ENCODE data around the gene PSMG4. TPM values are rescaled to one million over a fixed set of nuclear protein-coding genes. Genes with fewer than 3 reads are reported as not detected.

PSMG4 gene
- total and polyA plus RNA-seq, 9 of the 15 experiments (the other 6 are each of a cell fraction or from before 2014, with no cell fraction given), result 12.9 to 185 (median 52.0) TPM

GRCh38 chr6:3232017-3232945 is 26.5 kb upstream of the PSMG4 start:
- Histone ChIP-seq H3K27ac (ENCODE audit: extremely low read depth, low read depth, low read length) (no peak overlapping the region), H3K4me2 (ENCODE audit: insufficient read depth, low read length) (no peak overlapping the region), H3K9me3 (replicated peaks; ENCODE audit: control insufficient read depth, insufficient read depth, low read depth, low read length) (no peaks in the 10 kb centered on the region), H3K4me3 (no peak overlapping the region), H3K27me3 (ENCODE audit: control insufficient read depth in 2 of 2, insufficient read depth in 2 of 2, low read length in 2 of 2) (peaks cover 29 to 42% of the 10 kb centered on the region in 2 experiments; a peak in 4 of 5 replicates), H3K4me1 (replicated peaks in 1 of 2; ENCODE audit: control insufficient read depth in 2 of 2, insufficient read depth in 2 of 2, low read length in 2 of 2) (peaks cover 29 to 41% of the 10 kb centered on the region in 2 experiments), H3K9me1 (ENCODE audit: control insufficient read depth, insufficient read depth, low read length) (no peaks in the 10 kb centered on the region), H4K20me1 (replicated peaks; ENCODE audit: control insufficient read depth, insufficient read depth, low read length) (no peaks in the 10 kb centered on the region), H3K79me2 (ENCODE audit: control insufficient read depth, insufficient read depth, low read length) (no peaks in the 10 kb centered on the region), H3K9ac (ENCODE audit: insufficient read depth in 1 of 2, low read depth in 2 of 2, low read length in 2 of 2) (no peak overlapping the region), H3K36me3 (ENCODE audit: control insufficient read depth, insufficient read depth, low read length) (no peaks in the 10 kb centered on the region), H2AFZ (ENCODE audit: low read depth, low read length) (no peak overlapping the region; the same call in 1 of the 2 replicates)
- DNase-seq (ENCODE audit: extremely low read depth in 1 of 4, low spot score in 3 of 4) (no peak), ATAC-seq (no peak), FAIRE-seq (no peak)
- ChIA-PET POLR2A (interaction anchor here (0.7 kb wide), 1 partner anchor 112 kb away, joined by 3 read pairs; no protein-coding TSS in a partner anchor), CTCF (ENCODE audit: low intra/inter-chr PET ratio) (no interaction called here)
- intact Hi-C loops (cut with micrococcal nuclease), result no loop called here
- 31% methylated on average over 23 of the region's 23 CpGs for whole genome bisulfite sequencing (ENCODE audit: insufficient coverage, low coverage, missing lambda C conversion rate)
- no TSS peak for BruUV-seq (replicated peaks)
- in situ Hi-C loops (cut with MboI), result no loop called here
- no peak for TF ChIP-seq PHB2 (IDR thresholded peaks at IDR 0.05; ENCODE audit: low read depth)
- no peak for TF ChIP-seq PURB (CRISPR knock-in tag; IDR thresholded peaks at IDR 0.05; ENCODE audit: low read depth)
- TF ChIP-seq ZNF512 (tag; IDR thresholded peaks at IDR 0.05), result no peak
- TF ChIP-seq SMAD3 (CRISPR knock-in tag; conservative IDR thresholded peaks at IDR 0.05), result no peak
- no peak for TF ChIP-seq THAP12 (CRISPR knock-in tag; IDR thresholded peaks at IDR 0.05)
- TF ChIP-seq IFI16 (CRISPR knock-in tag; IDR thresholded peaks at IDR 0.05), result no peak
- no peak for TF ChIP-seq CBFB (CRISPR knock-in tag; IDR thresholded peaks at IDR 0.05)
- TF ChIP-seq BRF1 (IDR thresholded peaks at IDR 0.05; ENCODE audit: borderline replicate concordance, extremely low read depth, insufficient read length), result no peak
- no peak for TF ChIP-seq ZC3H11A (IDR thresholded peaks at IDR 0.05; ENCODE audit: low read depth, low read length)
